ENCODE measurements around the gene TRMT61A. TPM values are rescaled to one million over a fixed set of nuclear protein-coding genes. Genes with fewer than 3 reads are reported as not detected.

Gene TRMT61A
- total and polyA plus RNA-seq, 2 of the 4 experiments (the other 2 are of a cell fraction): 5.7 to 16.2 TPM

- no TSS peak for BruUV-seq (replicated peaks)
Observed at GRCh38 chr14:103552846-103553210, 23.8 kb downstream of the TRMT61A start.

More at GRCh38 chr14:103552846-103553210, 23.8 kb downstream of the TRMT61A start:
- Histone ChIP-seq H3K79me1 (ENCODE audit: low read depth in 1 of 2, low read length in 2 of 2) (peaks cover 7 to 40% of the 10 kb centered on the region in 2 experiments), H3K4ac (ENCODE audit: low read depth, low read length) (peak overlapping the region; percentile 53), H3K27me3 (ENCODE audit: control insufficient read depth, insufficient read depth, low read length) (no peaks in the 10 kb centered on the region), H3K4me3 (ENCODE audit: insufficient read depth, low read depth, low read length) (no peak overlapping the region), H3K4me1 (ENCODE audit: control insufficient read depth, insufficient read depth, low read length) (peaks cover 14% of the 10 kb centered on the region), H3K9me3 (ENCODE audit: control insufficient read depth, insufficient read depth, low read length) (no peaks in the 10 kb centered on the region), H2AK9ac (replicated peaks; ENCODE audit: low read depth, low read length, poor library complexity) (no peak overlapping the region), H3K27ac (ENCODE audit: insufficient read depth, low read length) (no peak overlapping the region), H3K36me3 (ENCODE audit: control insufficient read depth, insufficient read depth, low read length) (0 out of 2 replicates have a peak, but pooled peaks cover 3% of the 10 kb centered on the region), H3K23ac (ENCODE audit: low read depth, low read length) (no peak overlapping the region), H2BK120ac (ENCODE audit: low read depth, low read length) (no peak overlapping the region), H2BK20ac (ENCODE audit: low read depth, low read length) (no peak overlapping the region), H2BK5ac (ENCODE audit: low read depth, low read length, poor library complexity, severe bottlenecking) (no peak overlapping the region), H3K9me1 (ENCODE audit: insufficient read depth, low read length) (peaks cover 8% of the 10 kb centered on the region; the same call in 1 of the 2 replicates), H3K14ac (replicated peaks; ENCODE audit: low read depth, low read length) (no peak overlapping the region), H4K20me1 (ENCODE audit: insufficient read depth, low read length) (peaks cover 21% of the 10 kb centered on the region), H4K91ac (ENCODE audit: insufficient read depth, low read depth, low read length) (no peak overlapping the region), H3K18ac (ENCODE audit: low read depth, low read length) (no peak overlapping the region), H3K4me2 (ENCODE audit: low read depth, low read length) (no peak overlapping the region), H4K8ac (ENCODE audit: low read depth in 2 of 2, low read length in 2 of 2) (no peak overlapping the region), H3K56ac (ENCODE audit: extremely low read depth, insufficient read depth, low read length) (no peak overlapping the region), H2BK15ac (ENCODE audit: low read depth, low read length) (no peak overlapping the region), H2AFZ (replicated peaks; ENCODE audit: low read length, poor library complexity) (no peak overlapping the region), H3K9ac (ENCODE audit: low read depth, low read length) (no peak overlapping the region), H4K5ac (ENCODE audit: low read depth, low read length) (no peak overlapping the region), H2AK5ac (ENCODE audit: low read depth, low read length) (no peak overlapping the region)
- 96% methylated on average over 5 of the region's 11 CpGs; no CpG with 5 or more reads in 1 of the 2 experiments for WGBS, 2 experiments (ENCODE audit: extremely low coverage in 2 of 2, insufficient read length in 1 of 2)
- in situ Hi-C loops (cut with MboI; ENCODE audit: low sequenced_read_pairs) (no loop called here), intact Hi-C loops (cut with micrococcal nuclease) (no loop called here), dilution Hi-C loops (cut with HindIII; ENCODE audit: low sequenced_read_pairs, unreplicated experiment) (no loop called here)
- DNase-seq: no peak
- ChIA-PET CTCF (interaction anchor here (1.1 kb wide), 1 partner anchor 12 kb away, joined by 3 read pairs; no protein-coding TSS in a partner anchor), POLR2A (ENCODE audit: unreplicated experiment) (no interaction called here)
- TF ChIP-seq CEBPB (IDR thresholded peaks at IDR 0.05; ENCODE audit: low read depth, low read length) (no peak), RCOR1 (IDR thresholded peaks at IDR 0.05; ENCODE audit: insufficient replicate concordance, low read length) (no peak), MAFK (IDR thresholded peaks at IDR 0.05; ENCODE audit: low read depth, low read length) (no peak), POLR2A (IDR thresholded peaks at IDR 0.05; ENCODE audit: low read depth, low read length) (no peak), ELK1 (IDR thresholded peaks at IDR 0.05; ENCODE audit: borderline replicate concordance, low read depth, low read length) (no peak), RAD21 (IDR thresholded peaks at IDR 0.05; ENCODE audit: low read length) (no peak)
- ATAC-seq (ENCODE audit: low read depth): no peak
